Breast epithelium (tissue), 3 donors: ENCODE data around the gene AGER.

Source experiments
- POLR2A ChIP-seq: fragments of 450-650 bp; IDR thresholded peaks from one replicate; pipeline ENCODE4 v1.6.1; 2016; ENCODE audit warnings: antibody characterized with exemption, mild to moderate bottlenecking, moderate library complexity
- POLR2AphosphoS5 ChIP-seq, 3 donors: sonication (generic); formaldehyde crosslinking; IDR thresholded peaks; one replicate each; pipeline ENCODE4 v1.6.1; 2017; ENCODE audit warnings: antibody characterized with exemption in 3 of 3
- TF ChIP-seq, protein P1 (sequence below), 3 donors: fragments of 450-650 bp; IDR thresholded peaks; one replicate each; pipeline ENCODE4 v1.5.1; 2016 to 2017; ENCODE audit warnings: antibody characterized with exemption in 3 of 3, mild to moderate bottlenecking in 3 of 3, moderate library complexity in 3 of 3

DNA sequence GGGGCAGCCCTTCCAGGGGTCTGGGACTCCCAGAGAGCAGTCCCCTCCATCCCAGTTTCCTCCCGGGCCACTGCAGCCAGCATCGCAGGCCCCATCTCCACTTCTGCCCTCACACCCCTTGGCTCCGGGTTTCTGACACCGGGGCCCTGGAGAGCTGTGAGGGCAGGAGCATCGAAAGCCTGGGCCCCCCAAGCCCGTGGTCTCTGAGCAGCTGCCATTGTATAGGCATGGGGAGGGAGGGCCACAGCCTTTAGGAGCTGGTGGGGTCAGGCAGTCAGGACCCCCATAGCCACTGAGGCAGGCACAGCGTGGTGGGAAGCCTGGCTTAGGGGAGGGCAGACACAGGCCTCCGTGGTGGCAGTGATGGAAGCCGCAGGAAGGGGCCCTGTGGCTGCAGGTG is 18.1 kb upstream of the AGER start:
- TF ChIP-seq POLR2AphosphoS5 (IDR thresholded peaks at IDR 0.05): no peak
- TF ChIP-seq, protein P1, sequence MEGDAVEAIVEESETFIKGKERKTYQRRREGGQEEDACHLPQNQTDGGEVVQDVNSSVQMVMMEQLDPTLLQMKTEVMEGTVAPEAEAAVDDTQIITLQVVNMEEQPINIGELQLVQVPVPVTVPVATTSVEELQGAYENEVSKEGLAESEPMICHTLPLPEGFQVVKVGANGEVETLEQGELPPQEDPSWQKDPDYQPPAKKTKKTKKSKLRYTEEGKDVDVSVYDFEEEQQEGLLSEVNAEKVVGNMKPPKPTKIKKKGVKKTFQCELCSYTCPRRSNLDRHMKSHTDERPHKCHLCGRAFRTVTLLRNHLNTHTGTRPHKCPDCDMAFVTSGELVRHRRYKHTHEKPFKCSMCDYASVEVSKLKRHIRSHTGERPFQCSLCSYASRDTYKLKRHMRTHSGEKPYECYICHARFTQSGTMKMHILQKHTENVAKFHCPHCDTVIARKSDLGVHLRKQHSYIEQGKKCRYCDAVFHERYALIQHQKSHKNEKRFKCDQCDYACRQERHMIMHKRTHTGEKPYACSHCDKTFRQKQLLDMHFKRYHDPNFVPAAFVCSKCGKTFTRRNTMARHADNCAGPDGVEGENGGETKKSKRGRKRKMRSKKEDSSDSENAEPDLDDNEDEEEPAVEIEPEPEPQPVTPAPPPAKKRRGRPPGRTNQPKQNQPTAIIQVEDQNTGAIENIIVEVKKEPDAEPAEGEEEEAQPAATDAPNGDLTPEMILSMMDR (IDR thresholded peaks at IDR 0.05): no peak
- TF ChIP-seq POLR2A: no peak
